Measurements from ENCODE around the gene CCDC180. TPM values are rescaled to one million over a fixed set of nuclear protein-coding genes. Genes with fewer than 3 reads are reported as not detected.
A peak's percentile ranks its signal among the peaks of the same experiment; 100 is the strongest.
"Not testable (repeated sequence)": the region's sequence is repeated elsewhere in the genome, so short reads cannot be mapped to it uniquely, and the experiment has no call there.

The CCDC180 gene
- total RNA-seq, 1 donor from 2014 or later = 1.1 TPM

DNA sequence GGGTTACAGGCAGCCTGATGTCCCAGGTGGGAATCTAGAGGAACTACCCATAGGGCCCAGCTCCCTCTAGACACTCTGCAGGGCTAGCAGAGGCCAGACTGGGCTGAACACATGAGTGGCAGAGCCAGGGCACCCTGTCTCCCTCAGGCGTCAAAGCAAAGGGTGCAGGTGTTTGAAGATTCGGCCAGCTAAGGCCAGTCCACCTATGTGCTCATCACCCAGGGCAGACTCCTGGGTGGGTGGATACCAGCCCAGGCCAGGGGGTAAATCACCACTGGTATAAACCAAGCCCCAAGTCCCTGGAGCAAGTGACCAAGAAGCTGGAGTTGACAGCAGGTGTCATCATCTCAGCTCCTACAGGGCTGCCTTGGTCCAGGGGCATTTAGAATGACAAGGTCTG, 3.4 kb downstream of the CCDC180 start:
- ATAC-seq (no peak), DNase-seq (ENCODE audit: low spot score) (no peak)

DNA sequence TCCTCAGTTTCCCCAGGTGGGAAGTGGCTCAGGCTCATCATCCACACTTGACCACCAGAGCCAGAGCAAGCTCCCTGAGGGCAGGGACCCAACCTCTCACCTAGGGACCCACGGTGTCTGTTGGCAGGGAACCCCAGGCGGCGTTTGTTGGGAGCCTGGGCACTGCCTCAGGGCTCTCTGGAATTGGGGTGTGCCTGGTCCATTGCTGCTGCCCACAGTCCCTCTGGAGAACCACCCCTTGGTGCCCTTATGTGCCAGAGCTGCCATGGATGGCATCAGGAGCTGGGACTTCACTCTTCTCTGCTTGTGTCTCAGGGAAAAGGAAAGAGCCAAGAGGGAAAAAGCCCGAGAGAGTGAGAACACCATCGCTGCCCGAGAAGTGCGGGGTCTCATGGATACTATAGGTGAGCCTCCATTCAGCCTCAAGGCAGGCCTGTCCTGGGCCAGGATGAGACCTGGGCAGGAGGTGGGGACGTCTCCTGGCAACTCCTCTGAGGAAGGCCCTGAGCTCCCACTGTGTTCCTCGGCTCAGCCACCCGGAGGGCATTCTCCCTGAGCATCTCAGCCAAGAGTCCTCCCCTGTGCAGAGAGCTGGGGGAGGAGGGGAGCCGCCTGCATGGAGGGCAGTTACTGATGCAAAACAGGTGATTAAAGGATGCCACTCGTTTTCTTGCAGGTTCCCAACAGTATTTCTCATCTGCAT, 4.5 kb downstream of the CCDC180 start:
- ATAC-seq = no peak
- DNase-seq (ENCODE audit: low spot score) = no peak

DNA sequence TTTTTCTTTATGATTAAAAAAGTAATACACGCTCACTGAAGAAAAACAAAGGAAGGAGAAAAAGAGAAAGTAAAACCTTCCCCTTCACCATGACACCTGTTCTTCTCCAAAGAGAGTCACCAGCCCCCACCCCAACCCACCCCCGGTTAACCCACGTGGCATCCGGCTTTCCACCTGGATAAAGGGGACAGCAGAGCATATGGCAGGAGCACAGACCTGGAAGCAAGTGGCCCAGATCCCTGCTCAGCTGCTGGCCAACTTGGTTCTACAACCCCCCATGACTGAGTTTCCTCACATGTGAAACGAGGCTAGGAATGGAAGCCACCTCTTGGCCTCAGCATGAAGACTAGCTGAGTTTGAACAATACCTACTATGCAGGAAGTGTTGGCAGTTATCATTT, 5.1 kb downstream of the CCDC180 start:
- DNase-seq (ENCODE audit: low spot score) (no peak), ATAC-seq (no peak)

DNA sequence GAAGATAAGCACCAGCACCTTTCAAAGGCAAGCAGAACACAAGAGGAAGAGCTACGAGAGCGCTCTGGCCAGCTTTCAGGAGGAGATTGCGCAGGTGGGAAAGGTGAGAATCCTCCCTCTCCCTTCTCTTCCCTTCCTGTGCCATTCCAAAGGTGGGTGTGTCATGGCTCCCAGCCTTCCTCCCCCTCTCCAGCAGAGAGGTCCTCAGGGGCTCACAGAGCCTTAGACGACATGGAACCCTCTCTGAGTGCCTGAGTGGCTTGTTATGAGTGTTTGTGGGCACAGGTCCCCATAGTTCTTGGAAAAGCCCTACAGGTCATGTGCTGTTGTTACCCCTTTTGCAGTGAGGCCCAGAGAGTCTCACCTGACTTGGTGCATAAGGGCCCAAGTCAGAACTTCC, 5.8 kb downstream of the CCDC180 start:
- ATAC-seq = no peak
- DNase-seq (ENCODE audit: low spot score) = no peak

DNA sequence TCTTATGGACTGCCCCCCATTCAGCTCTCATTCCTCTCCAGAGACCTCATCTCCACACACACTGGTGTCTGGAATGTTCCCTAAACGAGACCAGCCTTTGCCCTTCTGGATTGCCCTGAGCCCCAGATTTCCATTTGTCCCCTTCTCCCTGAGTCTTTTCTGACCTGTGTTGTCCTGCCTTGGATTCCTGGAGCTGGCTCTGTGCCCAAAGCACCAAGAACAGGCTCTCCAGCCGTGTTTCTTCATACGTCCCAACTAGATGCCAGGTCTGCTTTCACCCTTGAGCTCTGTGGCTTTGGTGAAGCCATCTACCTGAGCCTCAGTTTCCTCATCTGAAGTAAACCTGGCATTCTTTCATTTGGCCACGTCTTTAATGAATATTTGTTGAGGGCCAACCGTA, 6.3 kb downstream of the CCDC180 start:
- ATAC-seq (no peak), DNase-seq (ENCODE audit: low spot score) (no peak)

DNA sequence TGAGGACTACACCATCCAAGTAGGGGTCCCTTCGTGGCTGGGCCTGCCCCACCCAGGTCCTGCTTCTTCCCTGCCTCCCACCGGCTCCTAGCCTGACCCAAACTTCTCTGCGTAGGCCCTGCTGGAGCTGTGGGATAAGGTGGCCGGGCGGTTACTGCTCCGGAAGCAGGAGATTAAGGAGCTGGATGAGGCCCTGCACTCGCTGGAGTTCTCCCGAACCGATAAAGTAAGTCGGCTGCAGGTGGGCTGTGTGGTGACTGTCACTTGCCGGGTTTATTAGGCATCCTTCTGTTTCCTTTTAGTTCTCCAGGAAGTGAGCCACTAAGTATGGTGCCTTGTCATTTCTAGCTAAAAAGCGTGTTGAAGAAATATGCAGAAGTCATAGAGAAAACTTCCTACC, 7.0 kb downstream of the CCDC180 start:
- ATAC-seq (no peak), DNase-seq (ENCODE audit: low spot score) (no peak)

DNA sequence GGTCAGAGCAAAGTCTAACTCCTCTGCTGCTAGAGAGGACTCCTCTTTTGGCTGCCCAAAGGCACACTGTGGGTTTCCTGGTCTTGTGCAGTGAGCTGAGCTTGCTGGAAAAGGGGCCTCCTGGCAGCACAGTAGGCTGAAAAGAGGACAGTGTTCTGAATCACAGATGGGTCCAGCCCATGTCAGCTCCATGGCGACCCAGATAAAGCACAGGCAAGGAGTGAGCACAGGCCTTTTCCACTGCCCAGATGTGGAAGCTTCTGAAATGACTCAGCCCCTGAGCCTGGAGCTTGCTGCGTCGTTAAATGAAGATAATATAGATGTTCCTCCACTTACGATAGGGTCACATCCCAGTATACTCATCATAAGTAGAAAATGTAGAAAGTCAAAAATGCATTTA, 8.1 kb downstream of the CCDC180 start:
- DNase-seq (ENCODE audit: low spot score) = no peak
- no peak for ATAC-seq

DNA sequence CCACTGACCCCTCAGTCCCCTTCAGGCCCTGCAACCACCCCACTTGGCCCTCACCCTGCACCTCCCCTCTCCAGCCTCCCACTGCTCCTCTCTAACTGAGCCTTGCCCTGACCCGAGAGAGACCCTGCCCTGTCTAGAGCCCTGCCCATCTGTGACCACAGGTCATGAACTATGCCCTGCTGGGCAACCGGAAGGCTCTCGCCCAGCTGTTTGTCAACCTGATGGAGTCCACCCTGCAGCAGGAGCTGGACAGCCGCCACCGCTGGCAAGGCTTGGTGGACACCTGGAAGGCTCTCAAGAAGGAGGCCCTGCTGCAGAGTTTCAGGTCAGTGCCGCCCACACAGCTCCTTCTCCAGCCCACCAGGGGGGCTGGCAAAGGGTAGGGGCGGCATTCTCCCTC, 9.4 kb downstream of the CCDC180 start:
- DNase-seq (ENCODE audit: low spot score) (no peak), ATAC-seq (peak; percentile 73)

DNA sequence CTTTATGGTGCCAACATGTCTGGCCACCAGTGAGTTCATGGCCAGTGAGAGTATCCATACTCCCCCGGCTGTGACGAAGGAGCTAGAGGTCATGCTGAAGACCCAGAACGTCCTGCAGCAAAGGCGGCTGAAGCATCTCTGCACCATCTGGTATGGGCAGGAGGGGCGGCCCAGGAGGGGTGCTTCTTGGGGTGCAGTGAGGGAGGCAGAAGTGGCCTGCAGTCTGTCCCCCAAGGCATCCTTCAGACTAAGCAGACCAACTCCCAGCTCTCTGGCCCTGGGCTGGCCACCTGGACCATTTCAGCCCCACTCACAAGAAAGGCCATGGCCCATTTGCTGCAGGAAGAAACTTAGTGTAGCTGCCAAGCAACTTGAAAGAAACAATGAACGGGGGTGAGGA, 11.0 kb downstream of the CCDC180 start:
- no peak for ATAC-seq
- DNase-seq (ENCODE audit: low spot score) = no peak

DNA sequence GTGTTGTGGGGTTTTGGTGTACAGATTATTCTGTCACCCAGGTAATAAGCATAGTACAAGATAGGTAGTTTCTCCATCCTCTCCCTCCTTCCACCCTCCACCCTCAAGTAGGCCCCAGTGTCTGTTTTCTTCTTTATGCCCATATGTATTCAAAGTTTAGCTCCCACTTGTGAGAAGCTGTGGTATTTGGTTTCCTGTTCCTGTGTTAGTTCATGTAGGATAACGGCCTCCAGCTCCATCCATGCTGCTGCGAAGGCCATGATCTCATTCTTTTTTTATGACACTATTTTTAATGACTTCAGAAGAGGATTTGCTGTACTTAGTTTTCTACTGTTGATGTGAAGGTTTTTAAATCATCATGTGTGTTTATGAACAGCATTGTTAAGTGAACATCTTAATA, 11.9 kb downstream of the CCDC180 start:
- DNase-seq (ENCODE audit: low spot score) = no peak
- ATAC-seq = no peak

DNA sequence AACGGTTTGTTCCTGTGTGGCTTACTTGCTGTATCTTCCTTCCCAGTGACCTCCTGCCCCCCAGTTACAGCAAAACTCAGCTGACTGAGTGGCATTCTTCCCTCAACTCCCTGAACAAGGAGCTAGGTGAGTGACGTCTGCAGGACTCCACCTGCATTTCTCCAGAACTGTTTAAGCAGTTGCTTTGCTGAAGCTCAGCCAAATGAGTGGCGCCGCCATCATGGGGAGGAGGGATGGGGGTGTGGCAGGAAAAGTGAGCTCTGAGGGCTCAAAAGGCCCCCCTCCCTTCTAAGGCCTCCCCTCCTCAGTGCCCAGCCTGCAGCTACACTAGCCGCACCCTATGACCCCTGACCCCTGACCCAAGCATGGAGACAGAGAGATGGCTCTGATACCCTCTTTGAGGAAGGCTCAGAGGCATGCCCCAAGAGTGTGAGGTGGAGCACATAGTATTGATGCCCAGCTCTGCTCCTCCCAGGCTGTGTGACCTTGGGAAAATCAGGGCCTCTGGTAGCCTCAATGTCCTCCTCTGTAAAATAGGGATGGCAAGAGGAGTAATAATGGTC, 12.7 kb downstream of the CCDC180 start:
- no peak for DNase-seq (ENCODE audit: low spot score)
- no peak for ATAC-seq

DNA sequence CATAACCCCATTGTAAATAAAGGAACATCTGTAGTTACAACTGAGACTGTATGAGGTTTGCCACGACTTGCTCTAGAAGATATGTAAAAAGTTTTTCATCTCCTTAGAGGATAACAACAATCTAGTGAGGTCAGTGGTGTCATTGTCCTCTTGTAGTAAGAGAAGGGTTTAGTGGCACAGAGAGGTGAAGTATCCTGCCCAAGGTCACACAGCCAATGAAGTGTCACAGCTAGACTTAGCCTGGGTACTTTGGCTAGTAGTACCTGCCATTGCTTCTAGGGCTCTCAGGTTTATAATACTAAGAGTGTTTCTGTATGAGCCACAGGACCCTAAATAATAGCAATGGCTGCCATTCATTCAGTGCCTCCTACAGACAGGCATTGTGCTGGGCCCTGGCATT, 13.8 kb downstream of the CCDC180 start:
- ATAC-seq (no peak), DNase-seq (ENCODE audit: low spot score) (no peak)

DNA sequence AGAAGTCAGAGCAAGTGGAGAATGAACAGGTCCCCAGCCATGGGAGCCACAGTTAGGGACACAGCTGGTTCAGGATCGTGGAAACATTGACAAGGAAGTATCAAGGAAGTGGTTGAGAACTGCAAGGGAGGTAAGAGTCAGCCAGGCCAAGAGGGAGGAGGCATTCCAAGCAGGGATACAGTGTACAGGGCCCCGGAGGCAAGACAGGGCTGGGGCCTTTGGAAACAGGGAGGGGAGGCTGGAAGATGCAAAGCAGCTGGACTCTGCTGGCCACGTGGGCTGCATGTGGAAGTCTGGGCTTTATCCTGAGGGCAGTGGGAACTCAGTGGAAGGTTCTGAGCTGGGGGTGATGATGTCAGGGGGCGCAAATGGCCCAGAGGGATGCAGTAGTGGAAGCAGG, 14.2 kb downstream of the CCDC180 start:
- DNase-seq (ENCODE audit: low spot score) = no peak

DNA sequence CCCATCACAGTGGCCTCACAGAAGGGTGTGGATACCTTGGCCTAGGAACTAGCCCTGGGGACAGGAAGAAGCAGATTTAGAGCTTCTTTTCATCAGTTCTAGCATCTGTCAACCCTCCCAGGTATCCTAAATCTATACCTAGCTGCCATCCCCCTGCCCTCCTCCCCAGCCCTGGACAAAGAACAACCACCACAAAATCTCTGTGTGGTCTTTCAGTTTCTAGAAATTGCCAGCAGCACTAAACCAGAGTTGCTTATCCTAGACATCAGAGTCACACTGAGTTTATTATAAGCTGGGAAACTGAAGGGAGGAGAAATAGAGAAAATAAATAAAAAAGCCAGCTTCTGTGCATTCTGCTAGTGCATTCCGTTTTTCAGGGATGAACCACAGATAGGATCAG, 14.6 kb downstream of the CCDC180 start:
- ATAC-seq = no peak
- DNase-seq (ENCODE audit: low spot score) = no peak

More for the DNA sequence above, 14.2 kb downstream of the CCDC180 start:
- no peak for ATAC-seq

DNA sequence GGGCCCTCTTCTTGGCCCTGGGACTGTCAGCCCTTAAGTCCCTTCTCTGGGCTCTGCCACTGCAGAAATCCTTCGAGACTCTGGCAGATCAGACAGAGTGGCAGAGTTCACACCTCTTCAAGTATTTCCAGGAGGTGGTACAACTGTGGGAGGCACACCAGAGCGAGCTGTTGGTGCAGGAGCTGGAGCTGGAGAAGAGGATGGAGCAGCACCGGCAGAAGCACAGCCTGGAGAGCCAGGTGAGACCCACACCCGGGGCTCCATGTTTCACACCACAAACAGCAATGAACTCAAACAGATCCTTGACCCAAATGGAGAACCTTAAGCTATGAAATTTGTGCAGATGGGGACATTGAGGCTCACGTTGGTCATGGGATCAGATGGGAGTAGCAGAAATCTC, 17.5 kb downstream of the CCDC180 start:
- DNase-seq (ENCODE audit: low spot score) (no peak), ATAC-seq (no peak)

DNA sequence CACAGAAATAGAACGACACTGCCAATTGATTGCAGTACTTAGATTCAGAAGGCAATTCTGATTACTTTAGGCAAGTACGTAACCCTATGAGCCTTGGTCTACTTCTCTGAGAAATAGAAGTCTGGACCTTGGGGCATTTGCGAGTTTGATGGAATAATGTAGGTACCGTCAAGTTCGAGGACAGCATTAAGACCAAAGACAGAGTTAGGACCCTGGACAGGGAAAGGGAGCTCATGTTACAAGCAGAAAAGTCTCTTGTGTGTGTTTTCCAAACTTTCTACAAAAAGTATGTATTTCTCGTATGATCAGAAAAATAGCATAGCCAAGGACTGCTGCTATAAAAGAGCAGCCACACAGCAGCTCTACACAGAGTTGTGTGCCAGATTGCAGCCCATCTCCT, 20.1 kb downstream of the CCDC180 start:
- DNase-seq (ENCODE audit: low spot score) (no peak), ATAC-seq (no peak)

DNA sequence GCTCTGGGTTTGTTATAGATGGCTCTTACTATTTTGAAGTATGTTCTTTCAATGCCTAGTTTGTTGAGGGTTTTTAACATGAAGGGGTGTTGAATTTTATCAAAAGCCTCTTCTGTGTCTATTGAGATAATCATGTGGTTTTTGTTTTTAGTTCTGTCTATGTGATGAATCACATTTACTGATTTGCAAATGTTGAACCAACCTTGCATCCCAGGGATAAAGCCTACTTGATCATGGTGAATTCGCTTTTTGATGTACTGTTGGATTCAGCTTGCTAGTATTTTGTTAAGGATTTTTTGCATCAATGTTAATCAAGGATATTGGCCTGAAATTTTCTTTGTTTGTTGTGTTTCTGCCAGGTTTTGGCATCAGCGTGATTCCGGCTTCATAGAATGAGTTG, 25.5 kb downstream of the CCDC180 start:
- ATAC-seq = no peak
- DNase-seq (ENCODE audit: low spot score) = no peak

DNA sequence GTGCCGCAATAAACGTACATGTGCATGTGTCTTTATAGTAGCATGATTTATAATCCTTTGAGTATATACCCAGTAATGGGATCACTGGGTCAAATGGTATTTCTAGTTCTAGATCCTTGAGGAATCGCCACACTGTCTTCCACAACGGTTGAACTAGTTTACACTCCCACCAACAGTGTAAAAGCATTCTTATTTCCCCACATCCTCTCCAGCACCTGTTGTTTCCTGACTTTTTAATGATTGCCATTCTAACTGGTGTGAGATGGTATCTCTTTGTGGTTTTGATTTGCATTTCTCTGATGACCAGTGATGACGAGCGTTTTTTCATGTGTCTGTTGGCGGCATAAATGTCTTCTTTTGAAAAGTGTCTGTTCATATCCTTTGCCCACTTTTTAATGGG, 28.2 kb downstream of the CCDC180 start:
- not testable (repeated sequence) for DNase-seq (ENCODE audit: low spot score); ATAC-seq

DNA sequence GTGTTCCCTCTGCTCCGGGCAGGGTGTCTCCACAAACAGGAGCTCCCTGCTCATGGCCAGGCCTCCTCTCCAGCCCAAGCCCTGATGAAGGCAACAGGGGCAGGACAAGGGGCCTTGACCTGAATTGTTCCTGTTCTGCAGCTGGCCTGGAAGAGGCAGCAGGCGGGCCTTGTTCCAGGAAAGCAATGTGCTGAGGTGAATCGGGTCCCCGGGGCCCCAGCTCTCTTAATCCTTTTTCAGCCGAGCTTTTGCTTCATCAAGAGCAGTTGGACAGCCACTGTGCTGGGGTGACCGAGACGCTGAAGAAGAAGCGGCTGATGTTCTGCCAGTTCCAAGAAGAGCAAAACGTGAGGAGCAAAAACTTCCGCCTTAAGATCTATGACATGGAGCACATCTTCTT, 41.4 kb downstream of the CCDC180 start:
- ATAC-seq = no peak
- DNase-seq (ENCODE audit: low spot score) = no peak

DNA sequence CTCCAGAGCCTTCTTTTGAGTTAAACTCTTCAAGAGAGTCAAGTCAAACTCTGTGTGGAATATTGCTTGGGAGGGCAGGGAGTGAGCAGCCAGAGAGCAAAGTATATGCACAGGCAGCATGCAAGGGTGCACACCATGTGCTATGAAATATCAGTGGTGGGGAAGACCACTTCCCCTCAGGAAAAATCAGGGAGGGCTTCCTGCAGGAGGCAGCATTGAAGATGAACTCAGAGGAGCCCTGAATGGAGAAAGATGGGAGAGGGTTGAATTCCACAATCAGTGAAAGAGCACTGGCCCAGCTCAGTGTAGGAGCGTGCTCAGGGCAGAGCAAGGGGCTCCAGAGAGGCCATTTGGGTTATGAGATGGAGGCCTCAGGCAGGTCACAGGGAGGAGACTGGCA, 41.9 kb downstream of the CCDC180 start:
- ATAC-seq (no peak), DNase-seq (ENCODE audit: low spot score) (no peak)

DNA sequence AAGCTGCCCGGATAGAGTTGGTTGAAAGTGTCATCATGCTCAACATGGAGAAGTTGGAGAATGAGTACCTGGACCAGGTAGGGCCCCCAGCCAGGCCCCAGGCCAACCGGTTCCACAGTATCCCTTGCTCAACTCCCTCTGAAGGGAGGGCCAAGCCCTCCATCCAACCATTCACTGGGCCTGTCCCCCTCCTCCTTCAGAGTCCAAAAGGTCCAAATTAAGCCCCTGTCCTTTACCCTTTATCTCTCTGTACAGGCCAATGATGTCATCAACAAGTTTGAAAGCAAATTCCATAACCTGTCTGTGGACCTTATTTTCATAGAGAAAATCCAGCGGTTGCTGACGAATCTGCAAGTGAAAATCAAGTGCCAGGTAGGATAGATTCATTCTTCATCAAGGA, 47.2 kb downstream of the CCDC180 start:
- no peak for DNase-seq (ENCODE audit: low spot score)
- no peak for ATAC-seq

DNA sequence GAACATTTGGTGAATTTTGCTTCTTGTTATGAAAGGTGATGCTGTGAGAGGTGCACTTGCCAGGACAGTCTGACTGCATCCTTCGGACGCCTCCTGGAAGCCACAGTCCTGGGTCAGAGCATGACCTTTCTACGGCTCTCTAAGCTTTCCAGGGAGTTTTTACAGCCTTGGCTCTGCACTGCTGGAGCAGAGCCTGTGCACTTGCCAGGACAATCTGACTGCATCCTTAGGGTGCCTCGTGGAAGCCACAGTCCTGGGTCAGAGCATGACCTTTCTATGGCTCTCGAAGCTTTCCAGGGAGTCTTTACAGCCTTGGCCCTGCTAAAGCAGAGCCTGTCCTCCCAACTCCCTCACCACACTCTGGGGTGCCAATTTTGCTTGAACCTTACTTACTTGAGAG, 49.6 kb downstream of the CCDC180 start:
- DNase-seq (ENCODE audit: low spot score) (no peak), ATAC-seq (no peak)
